HCT116 (cell line): ENCODE measurements around the gene RFPL4A. TPM values are rescaled to one million over a fixed set of nuclear protein-coding genes. Genes with fewer than 3 reads are reported as not detected.

ENCODE experiments used
- total RNA-seq: library from RNA; stranded (reverse); gene quantifications from one replicate; pipeline ENCODE4 v1.2.1, GENCODE V29; 2021; ENCODE audit not compliant: unreplicated experiment

Gene RFPL4A
- total RNA-seq, 1 experiment from 2014 or later = not detected

Other genes starting within 250 kb of the RFPL4A start
- 0.30 TPM for gene SBK2, start 222.0 kb upstream of the RFPL4A start, total RNA-seq
- 1.2 TPM for gene SBK3, start 213.6 kb upstream of the RFPL4A start, total RNA-seq
- 24.1 TPM for gene ZNF579, start 178.2 kb upstream of the RFPL4A start, total RNA-seq
- gene FIZ1, start 159.6 kb upstream of the RFPL4A start, total RNA-seq = 15.3 TPM
- gene ZNF524, start 158.8 kb upstream of the RFPL4A start, total RNA-seq = 17.2 TPM
- gene ZNF865, start 153.4 kb upstream of the RFPL4A start, total RNA-seq = 16.2 TPM
- 5.3 TPM for gene ZNF784, start 134.5 kb upstream of the RFPL4A start, total RNA-seq
- 36.7 TPM for gene ZNF580, start 118.1 kb upstream of the RFPL4A start, total RNA-seq
- 44.4 TPM for gene ZNF581, start 115.4 kb upstream of the RFPL4A start, total RNA-seq
- 1.0 TPM for gene CCDC106, start 110.9 kb upstream of the RFPL4A start, total RNA-seq
- gene U2AF2, start 104.1 kb upstream of the RFPL4A start, total RNA-seq = 259 TPM
- 122 TPM for gene EPN1, start 83.9 kb upstream of the RFPL4A start, total RNA-seq
- not detected for gene NLRP9, start 20.7 kb upstream of the RFPL4A start, total RNA-seq
- not detected for gene RFPL4AL1, start 10.0 kb downstream of the RFPL4A start, total RNA-seq
- gene NLRP11, start 72.9 kb downstream of the RFPL4A start, total RNA-seq = 0.86 TPM
- 0.52 TPM for gene NLRP4, start 77.4 kb downstream of the RFPL4A start, total RNA-seq
- not detected for gene NLRP13, start 173.2 kb downstream of the RFPL4A start, total RNA-seq
- not detected for gene NLRP8, start 188.7 kb downstream of the RFPL4A start, total RNA-seq
- gene NLRP5, start 227.7 kb downstream of the RFPL4A start, total RNA-seq = 0.30 TPM